Activated CD4-positive, alpha-beta T cell treated with anti-CD3 and anti-CD28 coated beads, Interleukin-2, amount 50 U/mL, for 1 hour (primary cell): ENCODE results near the gene ZW10.
"Not testable (repeated sequence)": the region's sequence is repeated elsewhere in the genome, so short reads cannot be mapped to it uniquely, and the experiment has no call there.

ENCODE experiments used
- DNase-seq: peaks from one replicate; pipeline ENCODE4 v3.0.0-alpha.2; 2020

ZW10 gene

GRCh38 chr11:113773416-113774173 lies at the start of gene ZW10:
ZW10 (minus strand) TSS chr11:113773692; CDS start chr11:113773666, 26 bp downstream.
- peak; percentile 91 for DNase-seq

- DNase-seq = no peak
These were observed 44.9 kb upstream of the ZW10 start for GRCh38 chr11:113818426-113818825.

GRCh38 chr11:113817626-113818025 lies 44.1 kb upstream of the ZW10 start:
- DNase-seq = no peak

- no peak for DNase-seq
These were observed 43.7 kb upstream of the ZW10 start for GRCh38 chr11:113817162-113817561.

- no peak for DNase-seq
These were observed 40.7 kb upstream of the ZW10 start for GRCh38 chr11:113814181-113814580.

GRCh38 chr11:113808931-113809330 lies 35.4 kb upstream of the ZW10 start:
- DNase-seq = no peak

GRCh38 chr11:113806406-113806805 lies 32.9 kb upstream of the ZW10 start:
- DNase-seq = no peak

- no peak for DNase-seq
These were observed 32.1 kb upstream of the ZW10 start for GRCh38 chr11:113805640-113806039.

GRCh38 chr11:113802621-113803020 lies 29.1 kb upstream of the ZW10 start:
- DNase-seq = no peak

- DNase-seq = no peak
These were observed 23.3 kb upstream of the ZW10 start for GRCh38 chr11:113796663-113797259.

- DNase-seq = no peak
These were observed 16.3 kb upstream of the ZW10 start for GRCh38 chr11:113789675-113790320.

GRCh38 chr11:113789016-113789415 lies 15.5 kb upstream of the ZW10 start:
- DNase-seq = not testable (repeated sequence)

GRCh38 chr11:113782134-113782533 lies 8.6 kb upstream of the ZW10 start:
- DNase-seq = no peak

GRCh38 chr11:113781682-113782081 lies 8.2 kb upstream of the ZW10 start:
- DNase-seq = no peak

GRCh38 chr11:113779496-113779895 lies 6.0 kb upstream of the ZW10 start, which contains the start of gene CLDN25:
CLDN25 (plus strand) TSS chr11:113779796; CDS start chr11:113779796, 0 bp downstream.
- DNase-seq = no peak

- DNase-seq = no peak
These were observed 4.8 kb upstream of the ZW10 start for GRCh38 chr11:113778111-113778910.

GRCh38 chr11:113774174-113774503 lies 647 bp upstream of the ZW10 start:
- DNase-seq = no peak

GRCh38 chr11:113773092-113773415 lies 438 bp downstream of the ZW10 start:
- DNase-seq = no peak

- DNase-seq = no peak
These were observed 1.5 kb downstream of the ZW10 start for GRCh38 chr11:113771964-113772363.

GRCh38 chr11:113764527-113765219 lies 8.8 kb downstream of the ZW10 start:
- DNase-seq = no peak

- not testable (repeated sequence) for DNase-seq
These were observed 10.5 kb downstream of the ZW10 start for GRCh38 chr11:113763040-113763439.

GRCh38 chr11:113760241-113760640 lies 13.3 kb downstream of the ZW10 start:
- no peak for DNase-seq

- DNase-seq = no peak
These were observed 20.6 kb downstream of the ZW10 start for GRCh38 chr11:113752932-113753331.
